Activated naive CD4-positive, alpha-beta T cell treated with anti-CD3 and anti-CD28 coated beads, Interleukin-2, amount 50 U/mL, for 16 hours (primary cell): ENCODE measurements around the gene PIP.
"Not testable (repeated sequence)": the region's sequence is repeated elsewhere in the genome, so short reads cannot be mapped to it uniquely, and the experiment has no call there.

Experiments
- DNase-seq: peaks from one replicate; pipeline ENCODE4 v3.0.0-alpha.2; 2020

Gene PIP

GRCh38 chr7:143180771-143181170, 48.9 kb downstream of the PIP start:
- DNase-seq: not testable (repeated sequence)

DNA sequence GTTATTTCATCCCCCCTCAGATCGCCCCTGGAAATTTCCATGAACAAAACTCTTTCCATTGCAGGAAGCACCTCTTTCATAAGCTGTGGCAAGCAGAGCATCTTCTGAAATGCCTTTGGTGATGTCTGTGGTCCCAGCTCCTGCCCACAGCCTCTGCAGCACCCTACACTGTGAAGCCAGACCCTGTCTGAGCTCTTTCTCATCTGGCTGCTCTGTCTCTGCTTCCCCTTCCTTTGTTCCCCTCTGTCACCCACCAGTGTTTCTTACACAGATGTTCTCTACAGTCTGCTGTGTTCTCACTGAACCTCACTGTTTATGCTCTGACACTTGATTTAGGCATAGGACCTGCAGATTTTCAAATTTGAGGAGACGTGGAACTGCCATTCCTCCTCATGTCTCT, 49.5 kb downstream of the PIP start:
- DNase-seq: no peak

GRCh38 chr7:143183024-143183423, 51.1 kb downstream of the PIP start, which contains the start of gene TAS2R39:
Gene TAS2R39, plus strand, starts transcription at chr7:143183419. Its CDS starts 0 bp downstream, at chr7:143183419.
- no peak for DNase-seq

GRCh38 chr7:143185551-143185950, 53.7 kb downstream of the PIP start:
- no peak for DNase-seq

DNA sequence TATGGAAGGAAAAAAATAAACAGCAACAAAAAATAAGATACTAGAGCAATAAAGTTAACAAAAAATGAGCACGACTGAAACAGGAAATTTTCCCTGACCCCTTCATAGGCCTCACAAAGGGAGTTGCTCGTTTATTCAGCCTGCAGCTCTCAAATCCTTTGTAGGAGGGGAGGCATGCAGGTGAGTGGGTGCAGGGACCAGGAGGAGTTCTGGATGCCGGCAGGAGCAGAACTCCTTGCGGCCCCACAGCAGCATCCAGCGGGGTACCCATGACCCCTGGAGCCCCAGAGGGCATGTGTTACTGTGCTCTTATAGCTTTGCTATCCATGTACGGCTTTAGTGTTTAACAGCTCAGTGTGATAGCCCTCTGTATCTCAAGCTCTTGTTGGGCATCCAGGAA, 57.1 kb downstream of the PIP start:
- no peak for DNase-seq
